ENCODE data around the gene CCDC154. TPM values are rescaled to one million over a fixed set of nuclear protein-coding genes. Genes with fewer than 3 reads are reported as not detected.
A peak's percentile ranks its signal among the peaks of the same experiment; 100 is the strongest.

The CCDC154 gene
- total and polyA plus RNA-seq, 9 of the 15 experiments (the other 6 are each of a cell fraction or from before 2014, with no cell fraction given): 0.15 to 1.4 (median 0.20) TPM; not detected in 5

- TF ChIP-seq ETS1 (conservative IDR thresholded peaks at IDR 0.05; ENCODE audit: control insufficient read depth, low read depth, low read length) (no peak), ZZZ3 (IDR thresholded peaks at IDR 0.05) (no peak), ATF7 (IDR thresholded peaks at IDR 0.05) (no peak), GTF2A2 (tag; IDR thresholded peaks at IDR 0.05) (no peak), THAP12 (CRISPR knock-in tag; IDR thresholded peaks at IDR 0.05) (no peak), DLX4 (CRISPR knock-in tag; IDR thresholded peaks at IDR 0.05) (no peak), POLR2B (IDR thresholded peaks at IDR 0.05; ENCODE audit: low read depth, partially characterized antibody) (no peak), CC2D1A (IDR thresholded peaks at IDR 0.05) (no peak), MEF2A (IDR thresholded peaks at IDR 0.05; ENCODE audit: control insufficient read depth, low read depth, low read length) (no peak), ZNF778 (CRISPR knock-in tag; IDR thresholded peaks at IDR 0.05) (no peak), ZNF277 (CRISPR knock-in tag; IDR thresholded peaks at IDR 0.05; ENCODE audit: borderline replicate concordance) (no peak), NR0B1 (IDR thresholded peaks at IDR 0.05; ENCODE audit: partially characterized antibody) (no peak), RUNX1 (IDR thresholded peaks at IDR 0.05; ENCODE audit: low read depth) (no peak), TAF9B (IDR thresholded peaks at IDR 0.05; ENCODE audit: partially characterized antibody) (no peak), RB1 (IDR thresholded peaks at IDR 0.05; ENCODE audit: low read depth) (0 out of 2 replicates have a peak, but pooled peaks have one; percentile 4), ZNF140 (CRISPR knock-in tag; IDR thresholded peaks at IDR 0.05) (no peak), RBFOX2 (IDR thresholded peaks at IDR 0.05; ENCODE audit: low read depth, low read length) (peak; percentile 65)
- TF ChIP-seq, protein P1, sequence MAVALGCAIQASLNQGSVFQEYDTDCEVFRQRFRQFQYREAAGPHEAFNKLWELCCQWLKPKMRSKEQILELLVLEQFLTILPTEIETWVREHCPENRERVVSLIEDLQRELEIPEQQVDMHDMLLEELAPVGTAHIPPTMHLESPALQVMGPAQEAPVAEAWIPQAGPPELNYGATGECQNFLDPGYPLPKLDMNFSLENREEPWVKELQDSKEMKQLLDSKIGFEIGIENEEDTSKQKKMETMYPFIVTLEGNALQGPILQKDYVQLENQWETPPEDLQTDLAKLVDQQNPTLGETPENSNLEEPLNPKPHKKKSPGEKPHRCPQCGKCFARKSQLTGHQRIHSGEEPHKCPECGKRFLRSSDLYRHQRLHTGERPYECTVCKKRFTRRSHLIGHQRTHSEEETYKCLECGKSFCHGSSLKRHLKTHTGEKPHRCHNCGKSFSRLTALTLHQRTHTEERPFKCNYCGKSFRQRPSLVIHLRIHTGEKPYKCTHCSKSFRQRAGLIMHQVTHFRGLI (CRISPR knock-in tag; IDR thresholded peaks at IDR 0.05): no peak
- TF ChIP-seq, protein P2, sequence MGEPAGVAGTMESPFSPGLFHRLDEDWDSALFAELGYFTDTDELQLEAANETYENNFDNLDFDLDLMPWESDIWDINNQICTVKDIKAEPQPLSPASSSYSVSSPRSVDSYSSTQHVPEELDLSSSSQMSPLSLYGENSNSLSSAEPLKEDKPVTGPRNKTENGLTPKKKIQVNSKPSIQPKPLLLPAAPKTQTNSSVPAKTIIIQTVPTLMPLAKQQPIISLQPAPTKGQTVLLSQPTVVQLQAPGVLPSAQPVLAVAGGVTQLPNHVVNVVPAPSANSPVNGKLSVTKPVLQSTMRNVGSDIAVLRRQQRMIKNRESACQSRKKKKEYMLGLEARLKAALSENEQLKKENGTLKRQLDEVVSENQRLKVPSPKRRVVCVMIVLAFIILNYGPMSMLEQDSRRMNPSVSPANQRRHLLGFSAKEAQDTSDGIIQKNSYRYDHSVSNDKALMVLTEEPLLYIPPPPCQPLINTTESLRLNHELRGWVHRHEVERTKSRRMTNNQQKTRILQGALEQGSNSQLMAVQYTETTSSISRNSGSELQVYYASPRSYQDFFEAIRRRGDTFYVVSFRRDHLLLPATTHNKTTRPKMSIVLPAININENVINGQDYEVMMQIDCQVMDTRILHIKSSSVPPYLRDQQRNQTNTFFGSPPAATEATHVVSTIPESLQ (CRISPR knock-in tag; IDR thresholded peaks at IDR 0.05): no peak
Observed at GRCh38 chr16:1493746-1494094, 49.4 kb upstream of the CCDC154 start (continued).
